OCI-LY1 (cell line): ENCODE data around the gene ACSM2A.

Experiments used
- H2AFZ ChIP-seq: fragments of 200-600 bp; sonication (generic), shearing (Covaris generic); 2 replicates; pipeline ENCODE4 v1.6.0; 2014; ENCODE audit warnings: antibody characterized with exemption, mild to moderate bottlenecking, low read length
- H3F3A ChIP-seq: fragments of 200-600 bp; sonication (generic), shearing (Covaris generic); 2 replicates; pipeline ENCODE4 v1.6.0; 2014; ENCODE audit warnings: mild to moderate bottlenecking, antibody characterized with exemption, low read length, moderate library complexity; ENCODE audit not compliant: insufficient read depth
- H3K27ac ChIP-seq: fragments of 200-600 bp; sonication (generic); 2 replicates; pipeline ENCODE4 v1.5.1; 2014; ENCODE audit warnings: low read length, mixed run types, mild to moderate bottlenecking, low read depth; ENCODE audit not compliant: poor library complexity, severe bottlenecking
- H3K27me3 ChIP-seq: fragments of 200-600 bp; sonication (generic); 2 replicates; pipeline ENCODE4 v1.6.0; 2014; ENCODE audit warnings: antibody characterized with exemption, mild to moderate bottlenecking, low read length, moderate library complexity; ENCODE audit not compliant: insufficient read depth
- H3K36me3 ChIP-seq: fragments of 200-600 bp; sonication (generic); 2 replicates; pipeline ENCODE4 v1.6.1; 2014; ENCODE audit warnings: mild to moderate bottlenecking, antibody characterized with exemption, low read length, moderate library complexity, mixed read lengths; ENCODE audit not compliant: insufficient read depth
- H3K4me1 ChIP-seq: fragments of 200-600 bp; sonication (generic); 2 replicates; pipeline ENCODE4 v1.5.1; 2014; ENCODE audit warnings: mild to moderate bottlenecking, low read length, moderate library complexity; ENCODE audit not compliant: insufficient read depth, severe bottlenecking
- H3K4me2 ChIP-seq: fragments of 200-600 bp; sonication (generic), shearing (Covaris generic); 2 replicates; pipeline ENCODE4 v1.6.1; 2014; ENCODE audit warnings: low read length
- H3K4me3 ChIP-seq: fragments of 200-600 bp; sonication (generic); 2 replicates; pipeline ENCODE4 v1.5.1; 2014; ENCODE audit warnings: low read length, low read depth, mild to moderate bottlenecking, mixed read lengths; ENCODE audit not compliant: poor library complexity, severe bottlenecking
- H3K79me2 ChIP-seq: fragments of 200-600 bp; shearing (Covaris generic); 2 replicates; pipeline ENCODE4 v1.6.1; 2016; ENCODE audit warnings: mixed run types, low read length, mixed read lengths; ENCODE audit not compliant: insufficient read depth
- H3K9ac ChIP-seq: fragments of 200-600 bp; sonication (generic), shearing (Covaris generic); 2 replicates; pipeline ENCODE4 v1.6.1; 2014; ENCODE audit warnings: mild to moderate bottlenecking, low read length, mixed read lengths
- H3K9me2 ChIP-seq: fragments of 200-600 bp; sonication (generic), shearing (Covaris generic); 2 replicates; pipeline ENCODE4 v1.6.1; 2014; ENCODE audit warnings: low read depth, mild to moderate bottlenecking, low read length, mixed read lengths
- H3K9me3 ChIP-seq: fragments of 200-600 bp; shearing (Covaris generic); 2 replicates; pipeline ENCODE4 v1.6.1; 2014; ENCODE audit warnings: low read length, mixed read lengths
- H4K20me1 ChIP-seq: fragments of 200-600 bp; sonication (generic), shearing (Covaris generic); 2 replicates; pipeline ENCODE4 v1.6.0; 2016; ENCODE audit warnings: mild to moderate bottlenecking, low read length; ENCODE audit not compliant: insufficient read depth
- EZH2 ChIP-seq: fragments of 200-600 bp; sonication (generic), shearing (Covaris generic); IDR thresholded peaks from 2 replicates; pipeline ENCODE4 v1.8.0; 2017; ENCODE audit warnings: borderline replicate concordance, mixed run types, mild to moderate bottlenecking, antibody characterized with exemption, low read length, moderate library complexity, mixed read lengths
- TF ChIP-seq, protein P1 (sequence below): fragments of 200-600 bp; sonication (generic), shearing (Covaris generic); IDR thresholded peaks from 2 replicates; pipeline ENCODE4 v1.5.1; 2017; ENCODE audit warnings: mild to moderate bottlenecking, antibody characterized with exemption, low read length, moderate library complexity, mixed read lengths

ACSM2A gene

DNA sequence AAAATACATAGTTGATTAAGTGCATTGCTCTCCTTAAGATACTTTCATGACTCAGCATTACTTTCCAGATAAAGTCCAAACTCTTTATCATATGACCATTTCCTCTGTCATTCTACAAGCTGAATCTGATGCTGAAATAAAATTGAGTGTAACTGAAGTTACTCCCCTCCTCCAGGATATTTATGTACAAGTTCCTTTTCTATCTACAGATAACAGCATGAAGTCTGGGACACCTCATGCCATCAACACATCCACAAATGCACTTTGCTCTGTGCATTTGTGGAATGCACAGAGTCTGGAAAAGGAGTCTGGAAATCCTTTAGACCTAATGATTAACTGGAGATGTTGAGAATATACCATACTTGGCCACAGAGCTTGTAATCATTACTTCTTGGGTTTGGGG is 64.4 kb downstream of the ACSM2A start:
- H3K9me2 ChIP-seq: no peaks in the 10 kb centered on the region
- no peak overlapping the region for H3K4me2 ChIP-seq
- no peak overlapping the region for H3K4me3 ChIP-seq
- H3K79me2 ChIP-seq: no peaks in the 10 kb centered on the region
- no peaks in the 10 kb centered on the region for H4K20me1 ChIP-seq
- TF ChIP-seq, protein P1, sequence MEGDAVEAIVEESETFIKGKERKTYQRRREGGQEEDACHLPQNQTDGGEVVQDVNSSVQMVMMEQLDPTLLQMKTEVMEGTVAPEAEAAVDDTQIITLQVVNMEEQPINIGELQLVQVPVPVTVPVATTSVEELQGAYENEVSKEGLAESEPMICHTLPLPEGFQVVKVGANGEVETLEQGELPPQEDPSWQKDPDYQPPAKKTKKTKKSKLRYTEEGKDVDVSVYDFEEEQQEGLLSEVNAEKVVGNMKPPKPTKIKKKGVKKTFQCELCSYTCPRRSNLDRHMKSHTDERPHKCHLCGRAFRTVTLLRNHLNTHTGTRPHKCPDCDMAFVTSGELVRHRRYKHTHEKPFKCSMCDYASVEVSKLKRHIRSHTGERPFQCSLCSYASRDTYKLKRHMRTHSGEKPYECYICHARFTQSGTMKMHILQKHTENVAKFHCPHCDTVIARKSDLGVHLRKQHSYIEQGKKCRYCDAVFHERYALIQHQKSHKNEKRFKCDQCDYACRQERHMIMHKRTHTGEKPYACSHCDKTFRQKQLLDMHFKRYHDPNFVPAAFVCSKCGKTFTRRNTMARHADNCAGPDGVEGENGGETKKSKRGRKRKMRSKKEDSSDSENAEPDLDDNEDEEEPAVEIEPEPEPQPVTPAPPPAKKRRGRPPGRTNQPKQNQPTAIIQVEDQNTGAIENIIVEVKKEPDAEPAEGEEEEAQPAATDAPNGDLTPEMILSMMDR: no peak
- no peak for TF ChIP-seq EZH2
- H3K27ac ChIP-seq: no peak overlapping the region
- no peaks in the 10 kb centered on the region for H3K36me3 ChIP-seq
- no peaks in the 10 kb centered on the region for H3F3A ChIP-seq
- H3K4me1 ChIP-seq: no peaks in the 10 kb centered on the region
- no peaks in the 10 kb centered on the region for H3K9me3 ChIP-seq
- H3K9ac ChIP-seq: no peak overlapping the region
- no peaks in the 10 kb centered on the region; the same call in 1 of the 2 replicates for H3K27me3 ChIP-seq
- H2AFZ ChIP-seq: no peak overlapping the region

DNA sequence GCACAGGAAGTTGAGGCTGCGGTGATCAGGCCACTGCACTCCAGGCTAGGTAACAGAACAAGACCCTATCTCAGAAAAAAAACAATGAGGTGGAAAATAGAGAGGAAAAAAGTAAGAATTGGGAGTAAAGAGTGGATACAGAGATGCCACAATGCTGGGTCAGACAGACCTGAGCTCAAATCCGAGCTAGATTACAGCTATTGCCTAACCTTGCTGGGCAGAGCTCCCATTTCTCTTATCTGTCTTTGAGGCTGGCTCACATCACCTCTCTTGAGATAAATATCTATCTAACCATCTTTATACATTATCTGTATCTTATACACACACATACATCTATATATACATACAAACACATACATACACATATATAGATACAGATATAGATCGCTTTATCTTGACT is 65.8 kb downstream of the ACSM2A start:
- Histone ChIP-seq H3K36me3 (no peaks in the 10 kb centered on the region), H3K9me2 (no peaks in the 10 kb centered on the region), H3K27ac (no peak overlapping the region), H2AFZ (no peak overlapping the region), H3F3A (no peaks in the 10 kb centered on the region), H3K4me3 (no peak overlapping the region), H3K9ac (no peak overlapping the region), H3K27me3 (no peaks in the 10 kb centered on the region), H3K4me2 (no peak overlapping the region), H4K20me1 (no peaks in the 10 kb centered on the region), H3K9me3 (no peaks in the 10 kb centered on the region), H3K79me2 (no peaks in the 10 kb centered on the region), H3K4me1 (no peaks in the 10 kb centered on the region)
- TF ChIP-seq EZH2: no peak
- TF ChIP-seq, protein P1: no peak

DNA sequence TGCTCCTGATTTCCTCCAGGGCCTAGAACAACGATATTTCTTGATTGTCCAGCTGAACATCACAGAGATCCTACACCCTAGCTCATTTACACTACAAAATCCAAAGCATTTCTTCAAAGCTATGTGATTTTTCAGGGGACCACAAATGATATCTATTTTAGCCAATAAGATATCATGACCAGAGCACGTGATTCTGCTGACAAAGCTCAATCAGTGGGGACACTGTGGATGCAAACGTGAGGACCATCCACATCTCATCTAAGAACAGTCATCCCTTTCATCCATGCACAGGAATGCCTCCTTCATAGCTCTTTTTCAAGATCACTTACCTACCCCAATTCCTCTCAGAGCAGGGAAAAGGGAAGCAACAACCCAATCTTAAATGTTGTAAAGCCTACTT is 67.9 kb downstream of the ACSM2A start:
- no peak for TF ChIP-seq EZH2
- TF ChIP-seq, protein P1: no peak
- no peaks in the 10 kb centered on the region for H3K9me3 ChIP-seq
- H3K36me3 ChIP-seq: no peaks in the 10 kb centered on the region
- no peak overlapping the region for H3K27ac ChIP-seq
- H3F3A ChIP-seq: no peaks in the 10 kb centered on the region
- no peak overlapping the region for H2AFZ ChIP-seq
- no peaks in the 10 kb centered on the region for H3K27me3 ChIP-seq
- H3K79me2 ChIP-seq: no peaks in the 10 kb centered on the region
- H4K20me1 ChIP-seq: no peaks in the 10 kb centered on the region
- H3K9ac ChIP-seq: no peak overlapping the region
- no peak overlapping the region for H3K4me2 ChIP-seq
- H3K4me3 ChIP-seq: no peak overlapping the region
- no peaks in the 10 kb centered on the region for H3K4me1 ChIP-seq
- H3K9me2 ChIP-seq: no peaks in the 10 kb centered on the region
